Measurements from ENCODE around the gene THADA. TPM values are rescaled to one million over a fixed set of nuclear protein-coding genes. Genes with fewer than 3 reads are reported as not detected.

THADA gene
- total RNA-seq, 1 experiment from 2014 or later, result 20.1 TPM

GRCh38 chr2:43340945-43341356 is 254.9 kb downstream of the THADA start:
- Histone ChIP-seq H3T11ph (ENCODE audit: low read length) (no peak overlapping the region), H3K79me2 (ENCODE audit: insufficient read depth, low read length) (no peaks in the 10 kb centered on the region), H3K9me3 (ENCODE audit: control insufficient read depth, low read depth, low read length) (no peaks in the 10 kb centered on the region), H3K27ac (ENCODE audit: insufficient read length, low read depth, low read length) (no peak overlapping the region), H3K56ac (ENCODE audit: insufficient read length, low read depth, low read length) (no peak overlapping the region), H4K8ac (replicated peaks; ENCODE audit: insufficient read length, low read depth, low read length) (no peak overlapping the region), H2AFZ (ENCODE audit: low read length) (no peak overlapping the region), H3K4me1 (ENCODE audit: insufficient read depth, low read length) (peaks cover 6% of the 10 kb centered on the region; the same call in 1 of the 2 replicates), H2BK20ac (ENCODE audit: low read depth, low read length, poor library complexity, severe bottlenecking) (no peak overlapping the region), H2BK5ac (ENCODE audit: insufficient read length, low read length) (no peak overlapping the region), H4K5ac (ENCODE audit: insufficient read length, low read depth, low read length) (peak overlapping the region; percentile 65), H3K23ac (ENCODE audit: insufficient read length, low read depth, low read length) (no peak overlapping the region), H3K23me2 (ENCODE audit: insufficient read length, low read depth, low read length, poor library complexity, severe bottlenecking) (no peaks in the 10 kb centered on the region), H2AK5ac (ENCODE audit: insufficient read length, low read length) (no peak overlapping the region), H4K20me1 (ENCODE audit: control insufficient read depth, insufficient read depth, insufficient read length) (no peaks in the 10 kb centered on the region), H2BK12ac (ENCODE audit: insufficient read length, low read depth, low read length) (no peak overlapping the region), H4K91ac (ENCODE audit: insufficient read length, low read depth, low read length) (no peak overlapping the region), H3K4ac (ENCODE audit: low read depth, low read length) (no peak overlapping the region), H3K18ac (ENCODE audit: insufficient read length, low read depth, low read length) (no peak overlapping the region), H3K14ac (ENCODE audit: insufficient read depth, low read length) (no peak overlapping the region), H3K27me3 (ENCODE audit: insufficient read depth, low read length) (no peaks in the 10 kb centered on the region), H2BK15ac (ENCODE audit: low read depth, low read length) (no peak overlapping the region), H2BK120ac (ENCODE audit: low read depth, low read length, poor library complexity, severe bottlenecking) (no peak overlapping the region), H3K9ac (ENCODE audit: extremely low read depth, insufficient read length, low read length) (no peak overlapping the region), H3K4me2 (ENCODE audit: insufficient read depth, insufficient read length, low read length) (no peak overlapping the region), H3K79me1 (ENCODE audit: insufficient read depth, low read depth, low read length, poor library complexity, severe bottlenecking) (no peaks in the 10 kb centered on the region)
- Mint-ChIP-seq H3K27ac (peak overlapping the region in 2 of 3 experiments; percentile 43 to 47; a peak in 1 of 7 replicates), H3K9me3 (no peaks in the 10 kb centered on the region), H3K36me3 (ENCODE audit: insufficient read depth in 1 of 3, low read depth in 3 of 3) (peaks cover 0 to 7% (median 2%) of the 10 kb centered on the region in 3 experiments; a peak in 2 of 7 replicates), H3K4me1 (peaks cover 25 to 26% of the 10 kb centered on the region in 2 experiments), H3K4me3 (no peak overlapping the region), H3K27me3 (ENCODE audit: low read depth) (no peaks in the 10 kb centered on the region)
- DNase-seq, result no peak
- TF ChIP-seq CTCF (conservative IDR thresholded peaks at IDR 0.05), result no peak
- WGBS (ENCODE audit: extremely low coverage, insufficient read length, low lambda C conversion rate), result no CpG with 5 or more reads among the region's 1 CpG

Measured in H9 (cell line).